Kidney (tissue), 14 donors: Measurements from ENCODE around the gene ZBTB1. TPM values are rescaled to one million over a fixed set of nuclear protein-coding genes. Genes with fewer than 3 reads are reported as not detected.

ENCODE experiments used
- DNase-seq, 5 donors: peaks; one replicate each; pipeline ENCODE4 v3.0.0-alpha.2; 2013 to 2020
- FAIRE-seq: peaks from 2 replicates; lab custom pipeline; 2012; peaks lifted over from hg19 to GRCh38; lab: Jason Lieb, UNC
- H3K27ac ChIP-seq, 2 donors: one replicate each; pipeline ENCODE4 v1.7.0; 2013; ENCODE audit warnings: low read depth in 2 of 2, low read length in 2 of 2, inconsistent platforms in 1 of 2
- H3K27me3 ChIP-seq: one replicate; pipeline ENCODE4 v1.7.1; 2013; ENCODE audit warnings: low read length, inconsistent platforms; ENCODE audit not compliant: control insufficient read depth, insufficient read depth
- H3K36me3 ChIP-seq, 3 donors: one replicate each; pipeline versions ENCODE4 v1.7.0 to v1.7.1; 2013; ENCODE audit warnings: low read length in 3 of 3, control low read depth in 1 of 3, inconsistent platforms in 1 of 3; ENCODE audit not compliant: insufficient read depth in 3 of 3, control insufficient read depth in 2 of 3
- H3K4me1 ChIP-seq, 3 donors: one replicate each; pipeline versions ENCODE4 v1.7.0 to v1.7.1; 2013; ENCODE audit warnings: low read length in 3 of 3, inconsistent platforms in 1 of 3, low read depth in 1 of 3; ENCODE audit not compliant: control insufficient read depth in 2 of 3, insufficient read depth in 2 of 3
- H3K4me3 ChIP-seq, 3 donors: one replicate each; pipeline versions ENCODE4 v1.7.0 to v1.8.1; 2013; ENCODE audit warnings: low read length in 3 of 3, control low read depth in 1 of 3, inconsistent platforms in 1 of 3
- H3K9ac ChIP-seq, 3 donors: one replicate each; pipeline versions ENCODE4 v1.7.0 to v1.7.1; 2013; ENCODE audit warnings: low read length in 3 of 3, control low read depth in 1 of 3, inconsistent platforms in 1 of 3
- H3K9me3 ChIP-seq, 3 donors: one replicate each; pipeline versions ENCODE4 v1.7.0 to v1.7.1; 2013; ENCODE audit warnings: low read length in 3 of 3, control low read depth in 1 of 3, inconsistent platforms in 1 of 3; ENCODE audit not compliant: control insufficient read depth in 2 of 3, insufficient read depth in 1 of 3
- intact Hi-C: fragments of 100-400 bp; cut with DNase I; formaldehyde crosslinking; loops from one replicate; pipeline ENCODE4 v1.11.1; 2022
- polyA plus RNA-seq: library from polyadenylated mRNA; stranded (reverse); fragments of 350-450 nt; fragmentation: Illumina TruSeq; extraction: RNeasy Lipid Tissue Mini Kit (QIAGEN cat#74804); gene quantifications from one replicate; pipeline ENCODE4 v1.2.3, GENCODE V29; 2014; ENCODE audit warnings: low read depth, low replicate concordance; ENCODE audit not compliant: insufficient read depth
- total RNA-seq: library from RNA; stranded (reverse); fragmentation: NEBNext Ultra II Directional; extraction: Animal tissue kit (Norgen Biotek cat#: 25700); gene quantifications from one replicate; pipeline ENCODE4 v1.2.1, GENCODE V29; 2021
- TF ChIP-seq, protein P1 (sequence below): IDR thresholded peaks from 3 replicates; pipeline ENCODE4 v1.5.1; 2012; ENCODE audit warnings: mild to moderate bottlenecking, moderate library complexity, borderline replicate concordance; ENCODE audit not compliant: insufficient read depth; ENCODE audit errors: extremely low read depth
- donor health status: control.
- donor health status: control.
- donor health status: control.
- donor health status: control.
- donor health status: control.
- donor health status: DM: yes; HTN: yes; CAD: no.
- donor health status: Normal renal cell carcinoma (clear cell type).

Gene ZBTB1
- total and polyA plus RNA-seq, 2 donors from 2014 or later: 13.3 to 46.8 TPM

DNA sequence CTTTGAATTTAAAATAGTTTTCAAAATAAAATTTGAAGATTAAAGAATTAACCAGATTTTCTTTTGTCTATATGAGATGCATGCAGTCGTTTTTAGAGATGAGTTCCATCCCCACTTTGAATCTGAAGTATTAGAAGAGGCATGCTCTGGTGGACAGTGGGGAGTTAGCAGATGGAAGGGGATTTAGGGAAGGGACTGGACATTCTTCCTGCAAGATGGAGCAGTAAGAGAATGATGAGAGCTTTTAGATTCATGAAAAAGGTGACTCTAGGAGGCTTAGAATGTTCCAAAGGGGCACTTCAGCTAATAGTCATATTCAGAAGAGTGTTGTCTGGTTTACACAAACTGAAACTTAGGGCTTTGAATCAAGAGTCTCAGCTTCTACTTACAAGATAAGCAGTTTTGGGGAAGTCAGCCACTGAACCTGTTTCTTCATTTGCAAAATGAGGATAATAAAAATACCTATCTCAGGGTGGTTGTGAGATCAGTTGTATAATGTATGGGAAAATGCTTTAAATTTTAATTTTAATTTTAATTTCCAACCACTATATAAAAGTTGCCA is 3.7 kb downstream of the ZBTB1 start:
- FAIRE-seq: no peak
- intact Hi-C loops: no loop called here
- Histone ChIP-seq H3K27ac (no peak overlapping the region), H3K9me3 (no peaks in the 10 kb centered on the region), H3K4me3 (no peak overlapping the region), H3K9ac (no peak overlapping the region), H3K27me3 (no peaks in the 10 kb centered on the region), H3K36me3 (no peaks in the 10 kb centered on the region), H3K4me1 (peaks cover 0 to 10% (median 5%) of the 10 kb centered on the region in 3 donors)
- no peak for DNase-seq
- TF ChIP-seq, protein P1, sequence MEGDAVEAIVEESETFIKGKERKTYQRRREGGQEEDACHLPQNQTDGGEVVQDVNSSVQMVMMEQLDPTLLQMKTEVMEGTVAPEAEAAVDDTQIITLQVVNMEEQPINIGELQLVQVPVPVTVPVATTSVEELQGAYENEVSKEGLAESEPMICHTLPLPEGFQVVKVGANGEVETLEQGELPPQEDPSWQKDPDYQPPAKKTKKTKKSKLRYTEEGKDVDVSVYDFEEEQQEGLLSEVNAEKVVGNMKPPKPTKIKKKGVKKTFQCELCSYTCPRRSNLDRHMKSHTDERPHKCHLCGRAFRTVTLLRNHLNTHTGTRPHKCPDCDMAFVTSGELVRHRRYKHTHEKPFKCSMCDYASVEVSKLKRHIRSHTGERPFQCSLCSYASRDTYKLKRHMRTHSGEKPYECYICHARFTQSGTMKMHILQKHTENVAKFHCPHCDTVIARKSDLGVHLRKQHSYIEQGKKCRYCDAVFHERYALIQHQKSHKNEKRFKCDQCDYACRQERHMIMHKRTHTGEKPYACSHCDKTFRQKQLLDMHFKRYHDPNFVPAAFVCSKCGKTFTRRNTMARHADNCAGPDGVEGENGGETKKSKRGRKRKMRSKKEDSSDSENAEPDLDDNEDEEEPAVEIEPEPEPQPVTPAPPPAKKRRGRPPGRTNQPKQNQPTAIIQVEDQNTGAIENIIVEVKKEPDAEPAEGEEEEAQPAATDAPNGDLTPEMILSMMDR: no peak

DNA sequence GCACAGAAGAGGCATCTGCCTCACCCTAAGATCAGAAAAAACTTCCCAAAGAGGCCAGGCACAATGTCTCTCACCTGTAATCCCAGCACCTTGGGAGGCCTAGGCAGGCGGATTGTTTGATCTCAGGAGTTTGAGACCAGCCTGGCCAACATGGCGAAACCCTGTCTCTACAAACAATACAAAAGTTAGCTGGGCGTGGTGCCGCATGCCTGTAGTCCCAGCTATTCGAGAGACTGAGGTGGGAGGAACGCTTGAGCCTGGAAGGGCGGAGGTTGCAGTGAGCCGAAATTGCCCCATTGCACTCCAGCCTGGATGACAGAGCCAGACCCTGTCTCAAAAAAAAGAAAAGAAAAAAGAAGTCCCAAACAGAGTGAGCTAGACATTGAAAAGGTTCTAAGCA is 4.5 kb downstream of the ZBTB1 start:
- no peak for DNase-seq
- Histone ChIP-seq H3K36me3 (no peaks in the 10 kb centered on the region), H3K9ac (no peak overlapping the region), H3K4me3 (no peak overlapping the region), H3K4me1 (peaks cover 0 to 10% (median 5%) of the 10 kb centered on the region in 3 donors), H3K27ac (no peak overlapping the region), H3K27me3 (no peaks in the 10 kb centered on the region), H3K9me3 (no peaks in the 10 kb centered on the region)
- TF ChIP-seq, protein P1: no peak
- FAIRE-seq: no peak
- intact Hi-C loops: no loop called here

DNA sequence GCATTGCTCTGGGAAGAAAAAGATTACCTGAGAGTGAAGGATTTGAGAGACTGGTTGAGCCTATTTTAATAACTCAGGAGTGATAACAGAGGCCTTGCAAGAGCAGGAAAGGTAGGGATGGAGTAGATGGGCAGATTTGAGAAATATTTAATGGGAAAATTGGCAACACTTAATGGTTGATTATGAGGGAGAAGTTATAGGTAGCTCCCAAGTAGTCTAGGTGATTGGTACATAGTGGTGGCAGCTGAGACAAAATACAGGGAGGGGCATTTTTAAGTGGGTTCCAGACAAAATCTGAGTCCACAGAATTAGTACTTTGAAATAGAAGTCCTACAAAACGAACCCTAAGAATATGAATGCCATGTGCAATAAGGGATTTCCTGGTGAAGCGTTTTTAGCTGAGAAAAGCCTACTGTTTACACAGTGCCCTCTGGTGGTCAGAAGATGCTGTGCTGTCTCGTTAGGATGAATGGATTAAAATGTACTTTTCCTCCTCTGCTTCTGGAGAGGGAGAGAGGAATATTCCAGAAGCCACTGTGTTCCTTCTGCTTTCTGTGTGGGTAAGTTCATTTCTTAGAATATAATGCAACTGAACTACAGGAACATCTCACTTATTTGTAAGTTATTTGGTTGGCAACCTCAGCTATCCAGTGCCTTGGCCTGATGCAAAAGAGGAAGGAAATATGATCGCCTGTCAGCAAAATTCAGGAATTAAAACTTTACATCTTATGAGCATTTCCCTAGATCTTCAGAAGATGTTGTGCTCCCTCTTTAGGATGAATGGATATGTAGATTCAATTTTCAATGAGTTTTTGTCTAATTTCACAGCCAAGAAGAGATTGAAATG is 6.5 kb downstream of the ZBTB1 start:
- DNase-seq (peak in 4 of 5 donors; percentile 56 to 87 (median 70)), FAIRE-seq (peak; percentile 55)
- TF ChIP-seq, protein P1: peak; percentile 87
- Histone ChIP-seq H3K4me1 (peaks cover 0 to 10% (median 5%) of the 10 kb centered on the region in 3 donors), H3K9ac (peak overlapping the region in 1 of 3 donors; percentile 12), H3K27me3 (no peaks in the 10 kb centered on the region), H3K36me3 (no peaks in the 10 kb centered on the region), H3K27ac (peak overlapping the region in 1 of 2 donors; percentile 54), H3K9me3 (no peaks in the 10 kb centered on the region), H3K4me3 (no peak overlapping the region)
- intact Hi-C loops: no loop called here
